Epithelial cell of esophagus (primary cell): Measurements from ENCODE around the gene CCDC8.

Experiments
- DNase-seq: peaks from one replicate; pipeline ENCODE4 v3.0.0; 2010; ENCODE audit warnings: low read depth
- H3K4me3 ChIP-seq: 2 replicates; pipeline ENCODE4 v1.5.1; 2011; ENCODE audit warnings: mild to moderate bottlenecking, low read length, control low read depth
- CTCF ChIP-seq: IDR thresholded peaks from 2 replicates; pipeline ENCODE4 v1.5.1; 2011; ENCODE audit warnings: low read depth, mild to moderate bottlenecking, low read length, control low read depth, inconsistent platforms; ENCODE audit not compliant: insufficient read depth; ENCODE audit errors: missing control alignments

The CCDC8 gene

GRCh38 chr19:46391296-46392251 lies 21.8 kb downstream of the CCDC8 start:
- no peak for TF ChIP-seq CTCF
- DNase-seq, result no peak
- no peak overlapping the region for H3K4me3 ChIP-seq

GRCh38 chr19:46390866-46391265 lies 22.5 kb downstream of the CCDC8 start:
- no peak overlapping the region for H3K4me3 ChIP-seq
- no peak for TF ChIP-seq CTCF
- no peak for DNase-seq

- TF ChIP-seq CTCF, result no peak
- no peak overlapping the region for H3K4me3 ChIP-seq
- no peak for DNase-seq
These were observed 23.1 kb downstream of the CCDC8 start for GRCh38 chr19:46390121-46390858.

GRCh38 chr19:46388311-46389095 lies 24.9 kb downstream of the CCDC8 start:
- TF ChIP-seq CTCF, result no peak
- H3K4me3 ChIP-seq, result no peak overlapping the region
- DNase-seq, result no peak

GRCh38 chr19:46387713-46388130 lies 25.6 kb downstream of the CCDC8 start:
- H3K4me3 ChIP-seq, result no peak overlapping the region
- DNase-seq, result no peak
- no peak for TF ChIP-seq CTCF

GRCh38 chr19:46386996-46387712 lies 26.2 kb downstream of the CCDC8 start:
- H3K4me3 ChIP-seq, result no peak overlapping the region
- TF ChIP-seq CTCF, result no peak
- no peak for DNase-seq
